Limb (tissue), 2 donors: ENCODE data around the gene PLEKHG3.
"Not testable (repeated sequence)": the region's sequence is repeated elsewhere in the genome, so short reads cannot be mapped to it uniquely, and the experiment has no call there.

Source experiments
- DNase-seq, 2 donors: peaks; one replicate each; pipeline ENCODE4 v3.0.0-alpha.2; 2016; ENCODE audit errors: extremely low spot score in 2 of 2

Gene PLEKHG3

DNA sequence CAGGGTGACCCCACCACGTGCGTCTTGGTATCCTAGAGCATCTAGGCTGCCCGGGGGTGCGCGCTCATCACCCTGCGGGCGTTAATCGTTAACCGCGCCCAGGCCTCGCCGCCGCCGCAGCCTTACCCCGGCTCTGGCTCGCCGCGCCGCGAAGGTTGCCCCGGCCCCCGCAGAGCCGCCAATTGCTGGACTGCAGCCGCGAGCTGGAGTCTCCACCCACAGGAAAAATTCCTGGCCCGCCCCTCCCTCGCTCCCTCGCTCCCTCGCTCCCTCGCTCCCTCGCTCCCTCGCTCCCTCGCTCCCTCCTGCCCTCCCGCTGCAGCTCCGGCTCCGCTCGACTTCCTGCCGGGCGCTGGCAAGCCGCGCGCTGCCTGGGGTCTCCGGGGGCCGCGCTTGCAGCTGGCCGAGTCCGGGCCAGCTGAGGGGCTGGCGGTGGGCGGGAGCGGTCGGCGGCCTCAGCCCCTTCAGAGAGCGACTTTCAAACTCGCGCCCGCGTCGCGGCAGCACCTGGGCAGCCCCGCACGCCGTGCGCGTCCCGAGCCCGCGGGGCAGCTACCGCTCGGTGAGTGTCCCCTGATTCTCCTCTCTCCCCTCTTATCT lies at the start of gene PLEKHG3:
Gene PLEKHG3, plus strand, starts transcription at position 282 of the 600 bp plus-strand sequence. CDS start 23,208 bp downstream, outside the sequence.
- peak; percentile 71 to 85 for DNase-seq

DNA sequence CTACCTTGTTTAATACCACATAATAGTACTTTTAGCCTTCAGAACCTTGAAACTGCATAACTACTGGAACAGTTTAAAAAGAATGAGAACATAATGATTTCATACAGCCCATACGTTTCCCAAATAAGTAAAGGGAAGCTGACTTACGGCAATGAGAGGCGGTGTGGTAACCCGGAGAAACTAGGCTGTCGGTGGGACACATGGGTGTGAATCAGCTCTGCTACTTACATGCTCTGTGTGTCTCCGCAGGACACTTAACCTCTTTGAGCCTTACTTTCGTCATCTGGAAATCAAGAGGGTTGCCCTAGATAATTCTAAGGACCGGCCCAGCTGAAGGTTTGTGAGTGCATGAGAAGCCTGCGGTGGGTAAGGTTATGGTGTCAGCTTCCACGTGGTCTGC lies 49.3 kb upstream of the PLEKHG3 start:
- DNase-seq = no peak

DNA sequence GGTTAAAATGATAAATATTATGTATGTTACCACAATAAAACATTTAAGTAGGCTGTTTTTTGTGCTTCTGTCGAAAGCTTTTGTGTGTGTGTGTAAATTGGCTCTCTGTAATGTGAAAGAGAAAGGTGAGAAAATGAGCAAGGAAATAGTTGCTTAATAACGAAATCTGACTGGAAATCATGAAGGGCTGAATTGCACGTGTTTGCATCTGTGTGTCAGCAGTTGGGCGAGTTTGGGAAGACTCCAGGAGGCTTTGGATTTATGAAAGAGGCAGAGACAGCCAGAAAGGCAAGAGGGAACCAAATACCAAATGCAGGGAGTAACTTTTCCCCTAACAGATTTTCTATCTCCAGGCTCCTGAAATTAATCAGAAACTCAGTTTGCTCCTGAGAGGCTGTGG lies 47.2 kb upstream of the PLEKHG3 start:
- DNase-seq = no peak

DNA sequence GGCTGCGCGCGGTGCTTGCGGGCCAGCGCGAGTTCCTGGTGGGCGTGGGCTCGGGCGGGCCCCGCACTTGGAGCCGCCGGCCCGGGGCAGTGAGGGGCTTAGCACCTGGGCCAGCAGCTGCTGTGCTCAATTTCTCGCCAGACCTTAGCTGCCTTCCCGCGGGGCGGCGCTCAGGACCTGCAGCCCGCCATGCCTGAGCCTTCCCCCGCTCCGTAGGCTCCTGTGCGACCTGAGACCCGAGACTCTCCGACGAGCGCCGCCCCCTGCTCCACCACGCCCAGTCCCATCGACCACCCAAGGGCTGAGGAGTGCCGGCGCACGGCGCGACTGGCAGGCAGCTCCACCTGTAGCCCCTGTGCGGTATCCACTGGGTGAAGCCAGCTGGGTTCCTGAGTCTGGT lies 46.0 kb upstream of the PLEKHG3 start:
- no peak for DNase-seq

DNA sequence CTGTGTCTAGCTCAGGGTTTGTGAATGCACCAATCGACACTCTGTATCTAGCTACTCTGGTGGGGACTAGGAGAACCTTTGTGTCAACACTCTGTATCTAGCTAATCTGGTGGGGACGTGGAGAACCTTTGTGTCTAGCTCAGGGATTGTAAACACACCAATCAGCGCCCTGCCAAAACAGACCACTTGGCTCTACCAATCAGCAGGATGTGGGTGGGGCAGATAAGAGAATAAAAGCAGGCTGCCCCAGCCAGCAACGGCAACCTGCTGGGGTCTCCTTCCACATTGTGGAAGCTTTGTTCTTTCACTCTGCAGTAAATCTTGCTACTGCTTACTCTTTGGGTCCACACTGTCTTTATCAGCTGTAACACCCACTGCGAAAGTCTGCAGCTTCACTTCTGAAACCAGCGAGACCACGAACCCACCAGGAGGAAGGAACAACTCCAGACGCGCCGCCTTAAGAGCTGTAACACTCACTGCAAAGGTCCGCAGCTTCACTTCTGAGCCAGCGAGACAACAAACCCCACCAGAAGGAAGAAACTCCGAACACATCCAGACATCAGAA lies 45.4 kb upstream of the PLEKHG3 start:
- DNase-seq = not testable (repeated sequence)

DNA sequence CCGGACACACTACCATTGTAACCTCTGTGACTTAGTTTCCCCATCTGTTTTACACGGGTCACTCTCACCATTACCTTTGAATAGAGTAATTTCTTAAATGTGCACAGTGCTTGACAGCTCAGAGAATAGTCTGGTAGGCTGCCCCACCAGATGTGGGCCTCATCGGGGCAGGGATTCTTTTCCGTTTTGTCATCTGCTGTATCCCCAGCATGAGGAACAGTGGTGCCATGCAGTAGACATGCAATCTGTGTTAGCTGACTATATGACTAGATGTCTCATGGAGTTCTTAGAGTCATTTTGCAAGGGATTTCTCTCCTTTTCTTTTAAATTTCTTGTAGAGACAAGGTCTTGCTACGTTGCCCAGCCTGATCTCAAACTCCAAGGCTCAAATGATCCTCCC lies 44.9 kb upstream of the PLEKHG3 start:
- DNase-seq = no peak

DNA sequence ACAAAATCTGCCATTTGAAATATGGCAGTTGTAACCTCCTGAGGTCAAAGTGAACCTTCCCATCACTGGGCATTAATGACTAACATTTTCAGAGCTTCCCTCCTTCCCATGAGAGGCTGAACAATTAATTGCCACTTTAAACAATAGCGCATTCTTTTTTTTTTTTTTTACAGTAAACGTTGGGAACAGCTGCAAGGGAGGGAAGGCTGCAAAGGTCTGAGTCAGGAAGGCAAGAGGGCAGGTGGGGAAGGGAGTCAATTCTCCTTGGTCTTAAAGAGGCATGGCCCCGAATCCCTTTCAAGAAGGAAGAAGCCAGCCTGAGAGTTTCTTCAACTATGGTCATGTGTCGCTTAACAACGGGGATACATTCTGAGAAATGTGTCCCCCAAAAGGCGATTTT lies 41.0 kb upstream of the PLEKHG3 start:
- DNase-seq = no peak

DNA sequence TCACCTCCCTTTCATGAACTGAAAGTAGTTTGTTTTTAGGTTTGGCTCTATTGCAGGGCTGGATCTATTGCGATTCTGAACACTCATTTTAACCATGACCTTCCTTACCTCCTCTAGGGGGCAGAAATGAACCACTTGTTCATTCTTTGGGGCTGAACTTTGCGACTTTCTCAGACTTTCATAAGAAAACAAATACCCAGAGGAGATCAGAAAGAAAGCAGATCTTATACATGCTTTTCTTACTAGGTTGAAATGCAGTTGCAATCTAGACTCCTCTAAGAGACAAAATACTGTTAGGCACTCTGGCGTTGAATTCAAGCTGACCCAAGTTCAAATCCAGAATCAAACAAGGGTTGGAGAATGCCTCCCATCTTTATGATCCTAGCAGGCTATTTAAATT lies 32.6 kb upstream of the PLEKHG3 start:
- peak in 1 of 2 donors; percentile 88 for DNase-seq

DNA sequence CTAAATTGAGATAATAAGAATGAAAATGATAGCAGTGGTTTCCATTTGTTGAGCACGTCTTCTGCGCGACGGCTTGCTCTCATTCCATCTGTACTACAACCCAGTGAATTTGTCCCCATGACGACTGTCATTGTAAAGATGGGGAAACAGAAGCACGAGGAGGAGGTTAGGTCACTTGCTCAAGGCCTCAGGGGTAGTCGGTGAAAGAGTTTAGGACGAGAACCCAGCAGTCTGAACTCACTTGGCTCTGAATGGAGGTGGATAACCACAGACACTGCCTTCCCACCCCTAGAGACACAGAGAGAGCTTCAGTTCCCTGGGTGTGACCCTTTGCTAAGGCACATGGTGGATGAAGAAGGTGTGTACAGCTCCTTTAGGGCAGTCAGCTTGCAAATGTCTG lies 30.9 kb upstream of the PLEKHG3 start:
- DNase-seq = no peak

DNA sequence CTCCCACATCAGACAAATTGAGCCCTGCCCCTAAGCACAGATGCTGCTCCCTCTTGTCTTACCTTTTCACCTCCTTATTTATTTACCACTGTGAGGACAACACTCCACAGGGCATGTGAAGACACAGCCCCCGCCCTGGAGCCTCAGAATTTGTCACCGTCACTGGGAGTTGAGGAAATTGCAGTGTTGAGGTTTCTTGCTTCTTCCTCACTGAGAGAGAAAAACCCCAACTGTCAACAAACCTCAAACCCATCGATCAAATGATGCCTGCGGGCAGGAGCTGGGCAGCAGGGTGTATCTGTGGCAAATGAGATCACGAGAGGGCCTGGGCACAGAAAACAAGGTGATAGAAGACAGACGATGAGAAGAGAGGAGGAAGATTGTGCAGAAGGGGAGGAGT lies 30.5 kb upstream of the PLEKHG3 start:
- DNase-seq = no peak

DNA sequence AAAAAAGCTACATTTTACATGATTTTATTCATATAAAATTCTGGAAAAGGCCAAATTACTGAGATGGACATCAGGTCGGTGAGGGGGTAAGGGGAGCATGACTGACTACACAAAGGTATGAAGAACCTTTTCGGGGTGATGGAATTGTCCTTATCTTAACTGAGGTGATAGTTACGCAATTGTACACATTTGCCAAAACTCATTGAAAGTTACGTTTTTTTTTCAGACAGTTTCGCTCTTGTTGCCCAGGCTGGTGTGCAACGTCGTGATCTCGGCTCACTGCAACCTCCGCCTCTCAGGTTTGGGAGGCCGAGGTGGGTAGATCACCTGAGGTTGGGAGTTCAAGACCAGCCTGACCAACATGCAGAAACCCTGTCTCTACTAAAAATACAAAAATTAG lies 29.4 kb upstream of the PLEKHG3 start:
- no peak for DNase-seq

DNA sequence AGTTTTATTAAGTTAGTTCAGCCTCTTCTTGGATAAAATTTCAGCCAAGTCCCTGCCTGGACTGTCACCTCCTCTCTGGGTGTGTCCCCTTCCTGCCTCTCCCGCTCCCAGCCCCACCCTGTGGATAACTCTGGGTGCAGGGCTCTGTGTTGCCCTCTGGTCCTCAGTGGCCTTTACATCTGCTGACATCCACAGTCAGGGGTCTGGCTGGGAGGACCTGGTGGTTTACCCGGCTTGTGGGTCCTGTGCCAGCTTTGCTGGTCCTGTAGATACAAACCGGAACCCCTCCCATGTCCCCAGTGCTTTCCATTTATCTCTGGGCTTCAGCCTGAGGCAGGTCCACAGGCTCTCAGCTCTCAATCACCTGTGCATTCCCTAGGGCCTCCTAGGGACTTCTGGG lies 28.9 kb upstream of the PLEKHG3 start:
- no peak for DNase-seq

DNA sequence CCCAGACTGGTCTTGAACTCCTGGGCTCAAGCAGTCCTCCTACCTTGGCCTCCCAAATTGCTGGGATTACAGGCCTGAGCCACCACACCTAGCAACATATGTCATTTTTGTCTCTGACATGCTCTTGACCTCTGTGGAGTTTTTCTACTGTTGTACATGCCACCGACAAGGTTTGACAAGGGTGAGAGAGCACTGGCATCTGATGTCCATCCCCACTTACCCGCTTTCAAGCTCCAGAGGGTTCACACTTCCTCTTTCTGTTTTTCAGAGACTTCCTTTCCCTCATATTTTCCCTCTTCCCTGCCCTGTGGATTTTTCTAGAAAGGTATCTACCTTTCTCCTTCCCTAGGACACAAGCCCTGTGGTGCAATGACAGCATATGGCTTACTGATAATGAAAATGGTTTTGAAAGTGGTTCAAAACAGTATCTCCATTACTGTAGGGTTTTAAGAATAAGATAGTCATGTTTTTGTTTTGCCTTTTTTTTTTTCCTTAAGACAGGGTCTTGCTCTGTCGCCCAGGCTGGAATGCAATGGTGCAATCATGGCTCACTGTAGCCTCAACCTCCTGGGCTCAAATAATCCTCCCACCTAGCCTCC lies 27.7 kb upstream of the PLEKHG3 start:
- DNase-seq = no peak

DNA sequence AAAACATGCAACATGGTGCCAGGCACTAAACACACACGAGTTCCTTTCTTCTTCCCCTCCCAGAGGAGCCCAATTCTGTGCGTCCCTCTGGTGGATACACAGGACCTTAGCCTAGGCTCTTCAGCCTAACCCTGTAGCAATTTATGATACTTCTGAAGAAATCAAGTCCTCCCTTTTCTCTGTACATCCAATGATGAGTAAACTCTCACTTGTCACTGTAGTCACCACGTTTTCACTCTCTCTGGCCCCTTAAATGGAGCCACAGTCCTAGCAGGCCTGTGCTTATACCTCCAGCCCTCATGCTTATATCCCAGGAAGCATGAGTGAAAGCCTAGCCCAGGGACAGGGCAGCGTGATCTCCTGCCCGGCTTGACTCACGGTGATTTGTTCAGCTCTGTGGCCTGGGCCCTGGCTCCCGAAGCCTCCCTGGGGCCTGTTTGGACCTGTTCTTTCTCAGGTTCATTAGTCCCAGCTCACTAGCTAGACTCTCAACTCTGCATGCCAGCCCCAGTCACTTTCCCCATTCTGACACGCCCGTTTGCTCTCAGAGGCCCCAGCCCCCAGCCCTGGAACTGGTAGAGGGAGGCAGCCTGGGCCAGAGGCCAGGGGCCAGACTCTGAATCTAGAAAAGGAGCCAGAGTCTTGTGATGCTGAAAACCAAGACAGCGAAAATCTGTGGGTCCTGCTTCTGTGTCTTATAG lies 24.1 kb upstream of the PLEKHG3 start:
- DNase-seq = no peak

DNA sequence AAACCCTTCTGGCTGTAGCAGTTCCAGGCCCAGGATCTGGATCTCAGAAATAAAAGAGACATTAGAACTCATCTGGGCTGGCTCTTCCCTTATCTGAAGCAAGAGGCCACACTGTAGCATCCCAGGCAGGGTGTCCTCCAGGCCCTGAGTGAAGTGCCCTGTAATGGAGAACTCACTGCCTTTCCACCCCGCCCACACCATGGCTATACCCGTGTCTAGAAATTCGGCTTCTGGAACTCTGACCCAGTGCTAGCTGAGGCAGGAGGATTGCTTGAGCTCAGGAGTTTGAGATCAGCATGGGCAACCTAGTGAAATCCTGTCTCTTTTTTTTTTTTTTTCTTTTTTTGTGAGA lies 23.5 kb upstream of the PLEKHG3 start:
- DNase-seq = no peak

DNA sequence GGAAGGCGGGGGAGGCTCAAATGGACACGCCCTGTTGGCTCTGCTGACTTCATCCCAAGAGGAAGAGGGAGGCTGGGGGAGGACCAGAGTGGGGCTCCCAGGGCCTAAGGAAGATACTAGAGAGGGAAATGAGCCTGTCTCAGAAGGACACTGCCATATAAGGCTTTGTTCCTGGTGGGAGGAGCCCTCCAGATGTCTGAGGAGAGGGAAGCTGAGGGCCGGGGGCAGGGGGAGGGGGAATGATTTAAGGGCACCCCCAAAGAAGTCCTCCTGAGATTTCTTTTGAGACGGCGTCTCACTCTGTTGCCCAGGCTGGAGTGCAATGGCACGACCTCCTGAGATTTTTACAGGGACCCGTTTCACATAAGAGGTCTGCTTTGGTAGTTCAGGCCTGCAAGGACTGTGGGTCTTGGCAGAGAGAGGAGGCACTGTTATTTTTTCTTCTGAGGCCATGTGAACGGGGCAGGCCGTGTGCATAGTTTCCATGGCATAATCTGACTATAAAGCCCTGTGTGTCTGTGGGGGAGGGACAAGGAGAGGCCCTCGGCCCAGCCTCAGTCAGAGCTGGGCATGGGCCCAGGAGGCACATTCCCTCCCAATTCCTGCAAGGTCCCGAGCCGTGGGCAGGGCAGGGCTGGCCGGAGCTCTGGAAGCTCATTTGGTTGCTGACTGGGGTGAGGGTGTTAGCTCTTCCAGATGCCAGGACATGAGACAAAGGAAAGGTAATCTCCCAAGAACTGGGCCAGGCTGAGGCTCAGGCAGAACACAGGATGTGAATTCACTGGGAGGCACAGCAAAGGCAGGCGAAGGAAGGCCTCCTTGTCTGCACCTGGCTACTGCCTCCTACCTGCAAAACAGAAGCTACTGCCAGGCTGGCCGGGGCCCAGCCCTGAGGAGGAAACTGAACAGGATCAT lies 22.2 kb upstream of the PLEKHG3 start:
- DNase-seq = peak; percentile 81 to 90

DNA sequence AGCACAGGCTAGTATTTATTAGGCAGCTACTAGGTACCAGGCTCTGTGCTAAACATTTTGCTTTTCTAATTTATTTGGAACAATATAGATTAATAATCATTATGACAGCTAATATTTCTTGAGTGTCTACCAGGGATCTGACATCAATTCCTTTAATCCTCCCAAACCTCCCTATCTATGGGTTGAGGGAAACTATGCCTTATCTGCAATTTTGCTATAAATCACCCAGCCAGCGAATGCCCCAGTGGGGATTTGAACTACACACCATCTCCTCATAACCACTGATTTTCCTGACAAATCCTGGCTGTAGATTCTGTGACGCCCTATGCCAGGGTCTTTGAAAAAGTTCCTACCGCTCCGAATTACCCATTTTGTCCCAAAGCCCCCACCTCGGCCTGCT lies 21.4 kb upstream of the PLEKHG3 start:
- no peak for DNase-seq

DNA sequence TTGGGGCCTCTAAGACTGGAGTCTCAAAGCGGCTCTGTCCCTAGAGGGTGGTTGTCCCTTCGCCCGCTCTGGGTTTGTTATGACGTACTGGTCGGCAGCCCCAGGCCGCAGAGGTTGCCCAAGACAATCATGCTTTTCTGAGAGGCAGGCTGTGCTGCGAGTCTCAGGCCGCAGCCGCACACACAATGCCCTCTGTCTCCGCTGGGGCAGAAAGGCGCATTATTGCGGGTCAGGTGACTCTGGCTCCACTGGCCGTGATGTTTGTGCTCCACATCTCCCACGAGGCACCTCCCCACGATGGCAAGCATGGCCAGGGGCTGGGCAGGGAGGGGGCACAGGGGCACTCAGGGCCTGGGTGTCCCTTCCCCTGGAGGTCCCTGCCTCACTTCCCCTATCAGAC lies 21.0 kb upstream of the PLEKHG3 start:
- DNase-seq = peak in 1 of 2 donors; percentile 46

DNA sequence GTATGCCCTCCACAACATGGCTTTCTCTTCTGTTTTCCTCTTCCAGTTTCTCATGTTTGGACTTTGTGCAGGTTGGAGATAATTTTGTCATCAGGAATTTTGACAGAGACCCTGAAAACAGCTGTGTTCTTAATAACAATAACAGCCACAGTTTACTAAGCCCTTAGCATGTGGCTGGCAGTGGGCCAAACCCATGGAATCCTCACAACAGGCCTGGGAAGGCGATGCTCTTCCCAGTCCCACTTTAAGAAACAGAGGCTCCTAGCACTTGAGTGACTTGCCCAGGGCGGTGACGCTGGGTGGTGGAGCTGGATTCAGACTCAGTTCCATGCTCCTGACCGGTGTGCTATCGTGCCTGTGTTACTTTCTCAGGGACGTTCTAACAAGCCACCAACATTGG lies 20.1 kb upstream of the PLEKHG3 start:
- peak; percentile 60 to 71 for DNase-seq

DNA sequence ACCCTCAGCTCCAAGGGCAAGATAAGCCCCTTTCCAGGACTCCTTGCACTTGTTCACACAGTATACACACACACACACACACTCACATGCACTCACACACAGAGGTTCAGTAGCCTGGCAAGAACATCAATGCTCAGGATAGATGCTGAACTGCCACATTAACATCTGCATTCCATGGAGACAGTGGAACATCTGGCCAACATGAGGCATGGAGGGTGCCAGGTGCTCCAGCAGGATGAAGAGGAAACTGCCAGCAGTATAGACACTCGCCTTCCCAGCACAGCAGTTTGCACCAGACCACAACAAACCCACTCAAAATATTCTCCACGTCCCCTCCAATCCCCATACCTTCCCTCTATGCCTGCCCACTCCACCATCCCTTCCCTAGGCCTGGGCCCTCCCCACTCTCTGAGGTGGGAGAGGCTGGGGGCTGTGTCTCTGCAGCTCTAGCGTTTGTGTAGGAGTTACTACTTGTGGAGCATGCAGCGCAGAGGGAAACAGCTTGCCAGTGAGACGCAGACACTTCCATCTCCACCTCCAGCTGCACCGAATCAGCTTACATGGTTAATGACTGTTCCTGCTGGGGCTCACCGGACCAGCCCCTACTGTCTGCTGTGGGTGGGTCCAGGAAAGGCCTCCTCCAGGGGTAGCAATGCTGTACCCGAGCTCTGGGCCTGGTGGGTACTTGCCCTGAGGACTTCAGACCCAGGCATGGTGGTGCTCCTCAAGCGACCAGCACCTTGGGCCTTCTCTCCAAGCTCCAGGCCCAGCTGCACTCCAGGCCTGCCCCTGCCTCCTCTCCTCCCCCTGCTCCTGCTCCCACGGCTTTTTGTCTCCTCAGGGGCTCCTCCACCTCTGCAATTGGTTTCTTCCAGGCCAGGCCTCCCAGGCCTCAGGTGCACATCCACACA lies 18.6 kb upstream of the PLEKHG3 start:
- DNase-seq = peak in 1 of 2 donors; percentile 66

DNA sequence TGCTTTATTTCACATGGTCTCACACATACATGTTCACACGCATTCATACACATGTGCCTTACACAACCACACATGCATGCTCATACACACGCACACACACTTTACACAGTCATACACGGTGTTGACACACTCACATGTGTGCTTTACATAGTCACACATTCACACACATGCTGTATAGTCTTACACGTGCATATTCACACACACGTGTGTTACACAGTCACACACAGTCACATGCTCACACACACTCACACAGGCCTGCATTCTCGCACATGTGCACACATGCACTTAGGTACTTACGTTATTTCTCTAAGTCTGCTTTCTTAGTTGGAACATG lies 18.0 kb upstream of the PLEKHG3 start:
- DNase-seq = no peak
